Measurements from ENCODE around the gene TSHB. TPM values are rescaled to one million over a fixed set of nuclear protein-coding genes. Genes with fewer than 3 reads are reported as not detected.

The TSHB gene
- total RNA-seq (ENCODE audit: unreplicated experiment) = not detected
- long read RNA-seq = 0 reads

DNA sequence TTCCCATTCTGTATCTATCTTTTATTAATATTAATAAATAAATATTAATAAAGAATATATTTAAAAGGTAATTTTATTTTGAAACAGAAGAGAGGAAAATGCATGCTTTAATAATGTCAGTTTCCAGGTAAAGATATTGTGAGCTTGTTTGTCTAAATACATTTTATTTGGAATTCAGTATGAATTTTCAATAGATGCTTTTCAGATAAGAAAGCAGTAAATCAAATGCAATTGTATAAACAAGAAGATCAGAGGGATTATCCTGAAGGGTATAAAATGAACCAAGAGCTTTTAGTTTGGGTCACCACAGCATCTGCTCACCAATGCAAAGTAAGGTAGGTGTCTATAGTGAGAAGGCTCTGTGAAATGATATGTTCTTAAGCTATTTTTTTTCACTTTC, at the start of gene TSHB:
Gene TSHB (plus strand): TSS at position 301 of the 400 bp plus-strand sequence. CDS start 3,537 bp downstream, outside the sequence.
- TF ChIP-seq, protein P1, sequence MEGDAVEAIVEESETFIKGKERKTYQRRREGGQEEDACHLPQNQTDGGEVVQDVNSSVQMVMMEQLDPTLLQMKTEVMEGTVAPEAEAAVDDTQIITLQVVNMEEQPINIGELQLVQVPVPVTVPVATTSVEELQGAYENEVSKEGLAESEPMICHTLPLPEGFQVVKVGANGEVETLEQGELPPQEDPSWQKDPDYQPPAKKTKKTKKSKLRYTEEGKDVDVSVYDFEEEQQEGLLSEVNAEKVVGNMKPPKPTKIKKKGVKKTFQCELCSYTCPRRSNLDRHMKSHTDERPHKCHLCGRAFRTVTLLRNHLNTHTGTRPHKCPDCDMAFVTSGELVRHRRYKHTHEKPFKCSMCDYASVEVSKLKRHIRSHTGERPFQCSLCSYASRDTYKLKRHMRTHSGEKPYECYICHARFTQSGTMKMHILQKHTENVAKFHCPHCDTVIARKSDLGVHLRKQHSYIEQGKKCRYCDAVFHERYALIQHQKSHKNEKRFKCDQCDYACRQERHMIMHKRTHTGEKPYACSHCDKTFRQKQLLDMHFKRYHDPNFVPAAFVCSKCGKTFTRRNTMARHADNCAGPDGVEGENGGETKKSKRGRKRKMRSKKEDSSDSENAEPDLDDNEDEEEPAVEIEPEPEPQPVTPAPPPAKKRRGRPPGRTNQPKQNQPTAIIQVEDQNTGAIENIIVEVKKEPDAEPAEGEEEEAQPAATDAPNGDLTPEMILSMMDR (IDR thresholded peaks at IDR 0.05; ENCODE audit: unreplicated experiment) = no peak
- no peaks in the 10 kb centered on the region for H3K9me3 Mint-ChIP-seq (ENCODE audit: unreplicated experiment)
- no peak within 1 kb of the TSS for H3K4me3 Mint-ChIP-seq (ENCODE audit: unreplicated experiment)
- no peaks in the 10 kb centered on the region for H3K36me3 Mint-ChIP-seq (ENCODE audit: low read depth, unreplicated experiment)
- no peak for DNase-seq (ENCODE audit: low spot score)
- no peaks in the 10 kb centered on the region for H3K4me1 Mint-ChIP-seq (ENCODE audit: unreplicated experiment)
- H3K27me3 Mint-ChIP-seq (ENCODE audit: unreplicated experiment) = no peaks in the 10 kb centered on the region
- no peak within 1 kb of the TSS for H3K27ac Mint-ChIP-seq (ENCODE audit: unreplicated experiment)

DNA sequence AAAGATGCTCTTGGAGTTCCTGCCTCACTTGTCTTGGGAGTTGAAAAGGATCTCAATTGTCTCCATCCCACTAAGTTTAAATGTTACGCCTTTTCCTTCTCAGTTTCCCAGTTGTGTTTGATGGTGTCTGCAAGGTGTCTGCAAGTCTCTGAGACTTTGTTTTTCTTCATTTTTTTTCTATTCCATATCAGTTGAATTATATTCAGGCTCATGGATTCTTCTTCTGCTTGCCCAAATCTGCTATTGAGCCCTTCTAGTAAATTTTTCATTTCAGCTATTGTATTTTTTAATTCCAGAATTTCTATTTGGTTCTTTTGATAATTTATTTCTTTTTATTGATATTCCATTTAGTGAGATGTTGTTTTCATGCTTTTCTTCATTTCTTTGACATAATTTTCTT, 47.4 kb upstream of the TSHB start:
- Mint-ChIP-seq H3K4me1 (ENCODE audit: unreplicated experiment) (no peaks in the 10 kb centered on the region), H3K27me3 (ENCODE audit: unreplicated experiment) (no peaks in the 10 kb centered on the region), H3K27ac (ENCODE audit: unreplicated experiment) (no peak overlapping the region), H3K36me3 (ENCODE audit: low read depth, unreplicated experiment) (no peaks in the 10 kb centered on the region), H3K4me3 (ENCODE audit: unreplicated experiment) (no peak overlapping the region), H3K9me3 (ENCODE audit: unreplicated experiment) (no peaks in the 10 kb centered on the region)
- no peak for DNase-seq (ENCODE audit: low spot score)
- TF ChIP-seq, protein P1 (IDR thresholded peaks at IDR 0.05; ENCODE audit: unreplicated experiment) = no peak

DNA sequence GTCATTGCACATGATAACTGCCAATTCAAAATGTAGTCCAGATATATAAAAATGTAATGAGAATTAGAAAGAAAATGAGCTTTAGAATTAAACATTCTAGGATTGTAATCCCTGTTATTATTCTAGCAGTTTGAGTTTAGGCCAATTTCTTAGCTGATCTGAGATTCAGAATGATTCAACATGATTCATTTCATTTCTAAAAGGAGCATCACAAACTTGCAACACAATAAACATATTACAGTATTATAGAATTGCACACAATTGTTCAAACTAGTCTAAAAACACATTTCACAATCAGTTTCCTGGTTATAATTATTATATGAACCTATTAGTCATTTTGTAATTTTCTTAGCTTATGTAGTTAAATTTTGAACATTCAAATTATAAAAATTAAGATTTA, 43.3 kb upstream of the TSHB start:
- Mint-ChIP-seq H3K27me3 (ENCODE audit: unreplicated experiment) (no peaks in the 10 kb centered on the region), H3K9me3 (ENCODE audit: unreplicated experiment) (no peaks in the 10 kb centered on the region), H3K4me3 (ENCODE audit: unreplicated experiment) (no peak overlapping the region), H3K4me1 (ENCODE audit: unreplicated experiment) (no peaks in the 10 kb centered on the region), H3K27ac (ENCODE audit: unreplicated experiment) (no peak overlapping the region), H3K36me3 (ENCODE audit: low read depth, unreplicated experiment) (no peaks in the 10 kb centered on the region)
- no peak for DNase-seq (ENCODE audit: low spot score)
- TF ChIP-seq, protein P1 (IDR thresholded peaks at IDR 0.05; ENCODE audit: unreplicated experiment) = no peak

DNA sequence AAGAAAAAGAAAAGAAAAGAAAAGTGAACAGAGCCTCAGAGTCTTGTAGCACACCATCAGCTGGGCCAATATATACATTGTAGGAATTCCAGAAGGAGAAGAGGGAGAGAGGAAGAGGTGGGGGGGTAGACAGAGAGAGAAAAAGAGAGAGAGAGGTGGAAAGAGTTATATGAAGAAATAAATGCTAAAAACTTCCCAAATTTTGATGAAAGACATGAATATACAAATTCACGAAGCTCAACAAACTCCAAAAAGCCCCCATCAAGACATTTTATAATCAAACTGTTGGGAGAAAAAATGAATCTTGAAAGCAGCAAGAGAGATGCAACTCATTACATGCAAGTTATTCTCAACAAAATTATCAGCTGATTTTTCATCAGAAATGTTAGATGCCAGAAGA, 41.5 kb upstream of the TSHB start:
- no peak for DNase-seq (ENCODE audit: low spot score)
- Mint-ChIP-seq H3K4me1 (ENCODE audit: unreplicated experiment) (no peaks in the 10 kb centered on the region), H3K9me3 (ENCODE audit: unreplicated experiment) (no peaks in the 10 kb centered on the region), H3K4me3 (ENCODE audit: unreplicated experiment) (no peak overlapping the region), H3K36me3 (ENCODE audit: low read depth, unreplicated experiment) (no peaks in the 10 kb centered on the region), H3K27me3 (ENCODE audit: unreplicated experiment) (no peaks in the 10 kb centered on the region), H3K27ac (ENCODE audit: unreplicated experiment) (no peak overlapping the region)
- TF ChIP-seq, protein P1 (IDR thresholded peaks at IDR 0.05; ENCODE audit: unreplicated experiment) = no peak

DNA sequence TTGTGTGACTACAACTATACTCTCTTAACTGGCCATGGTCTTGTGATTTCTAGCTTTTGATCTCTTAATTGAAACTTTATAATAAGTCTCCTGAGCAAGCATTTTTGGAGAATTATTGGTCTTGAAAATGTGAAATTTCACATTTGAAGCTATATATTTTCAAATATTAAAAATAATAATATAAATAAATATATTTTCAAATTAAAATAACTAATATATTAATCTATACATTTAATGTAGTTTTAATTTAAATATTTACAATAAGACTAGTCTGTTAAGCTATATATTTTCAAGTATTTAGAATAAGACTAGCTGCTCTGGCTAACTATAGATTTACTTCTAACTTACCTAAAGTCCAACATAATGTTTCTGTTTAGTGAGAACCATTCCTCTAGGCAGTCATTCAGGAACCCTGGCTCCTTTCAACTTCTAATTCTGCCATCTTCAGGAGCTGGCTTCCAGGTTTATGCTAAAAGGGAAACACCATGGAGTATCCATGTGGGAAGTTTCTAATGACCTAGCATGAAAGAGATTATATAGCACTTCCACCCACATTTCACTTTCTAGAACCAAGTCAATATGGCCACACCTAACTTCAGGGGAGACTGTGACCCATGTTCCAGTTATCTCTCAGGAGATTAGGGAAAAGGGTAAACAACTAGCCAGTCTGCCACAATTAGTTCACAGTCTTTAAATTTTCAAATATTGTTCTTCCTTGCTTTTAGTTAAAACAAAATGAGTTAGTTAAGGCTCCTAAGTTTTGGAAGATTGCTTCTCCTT, 31.9 kb upstream of the TSHB start:
- peaks cover 1% of the 10 kb centered on the region for H3K27me3 Mint-ChIP-seq (ENCODE audit: unreplicated experiment)
- H3K4me1 Mint-ChIP-seq (ENCODE audit: unreplicated experiment) = no peaks in the 10 kb centered on the region
- H3K9me3 Mint-ChIP-seq (ENCODE audit: unreplicated experiment) = no peaks in the 10 kb centered on the region
- H3K27ac Mint-ChIP-seq (ENCODE audit: unreplicated experiment) = no peak overlapping the region
- no peak overlapping the region for H3K4me3 Mint-ChIP-seq (ENCODE audit: unreplicated experiment)
- TF ChIP-seq, protein P1 (IDR thresholded peaks at IDR 0.05; ENCODE audit: unreplicated experiment) = no peak
- DNase-seq (ENCODE audit: low spot score) = no peak
- H3K36me3 Mint-ChIP-seq (ENCODE audit: low read depth, unreplicated experiment) = no peaks in the 10 kb centered on the region
